ENCODE results near the gene GTF2A2. TPM values are rescaled to one million over a fixed set of nuclear protein-coding genes. Genes with fewer than 3 reads are reported as not detected.
A peak's percentile ranks its signal among the peaks of the same experiment; 100 is the strongest.

The GTF2A2 gene
- total RNA-seq, 1 donor = 39.3 TPM

- TF ChIP-seq CTCF (IDR thresholded peaks at IDR 0.05; ENCODE audit: insufficient read depth, low read depth, low read length) = peak; percentile 54
- peak; percentile 31 for DNase-seq (ENCODE audit: low read depth)
- no peak overlapping the region for H3K4me3 ChIP-seq (ENCODE audit: low read depth, low read length)
Observed at GRCh38 chr15:59622289-59622688, 35.0 kb downstream of the GTF2A2 start.

GRCh38 chr15:59618406-59618805 lies 38.9 kb downstream of the GTF2A2 start:
- no peak overlapping the region for H3K4me3 ChIP-seq (ENCODE audit: low read depth, low read length)
- no peak for DNase-seq (ENCODE audit: low read depth)
- TF ChIP-seq CTCF (IDR thresholded peaks at IDR 0.05; ENCODE audit: insufficient read depth, low read depth, low read length) = no peak

- TF ChIP-seq CTCF (IDR thresholded peaks at IDR 0.05; ENCODE audit: insufficient read depth, low read depth, low read length) = no peak
- no peak for DNase-seq (ENCODE audit: low read depth)
- H3K4me3 ChIP-seq (ENCODE audit: low read depth, low read length) = no peak overlapping the region
Observed at GRCh38 chr15:59616379-59616778, 40.9 kb downstream of the GTF2A2 start.

- H3K4me3 ChIP-seq (ENCODE audit: low read depth, low read length) = no peak overlapping the region
- no peak for TF ChIP-seq CTCF (IDR thresholded peaks at IDR 0.05; ENCODE audit: insufficient read depth, low read depth, low read length)
- no peak for DNase-seq (ENCODE audit: low read depth)
Observed at GRCh38 chr15:59615661-59616060, 41.7 kb downstream of the GTF2A2 start.

- DNase-seq (ENCODE audit: low read depth) = no peak
- no peak overlapping the region for H3K4me3 ChIP-seq (ENCODE audit: low read depth, low read length)
- TF ChIP-seq CTCF (IDR thresholded peaks at IDR 0.05; ENCODE audit: insufficient read depth, low read depth, low read length) = no peak
Observed at GRCh38 chr15:59614153-59614552, 43.2 kb downstream of the GTF2A2 start.

- peak; percentile 41 for DNase-seq (ENCODE audit: low read depth)
- no peak within 1 kb of the TSS for H3K4me3 ChIP-seq (ENCODE audit: low read depth, low read length)
- no peak for TF ChIP-seq CTCF (IDR thresholded peaks at IDR 0.05; ENCODE audit: insufficient read depth, low read depth, low read length)
Observed at GRCh38 chr15:59611276-59612260, 45.7 kb downstream of the GTF2A2 start, which contains the start of gene GCNT3. GCNT3 (plus strand) TSS chr15:59611783; CDS start chr15:59618239, 6,456 bp downstream.

Data from fibroblast of villous mesenchyme (primary cell).